HG03159 (cell line): ENCODE data around the gene KDM4B.

ENCODE experiments used
- ATAC-seq: cut with Tn5 transposase; IDR thresholded peaks from one replicate; pipeline ENCODE4 v1.9.1; 2021; ENCODE audit warnings: mild to moderate bottlenecking, moderate library complexity; ENCODE audit not compliant: unreplicated experiment

The KDM4B gene

DNA sequence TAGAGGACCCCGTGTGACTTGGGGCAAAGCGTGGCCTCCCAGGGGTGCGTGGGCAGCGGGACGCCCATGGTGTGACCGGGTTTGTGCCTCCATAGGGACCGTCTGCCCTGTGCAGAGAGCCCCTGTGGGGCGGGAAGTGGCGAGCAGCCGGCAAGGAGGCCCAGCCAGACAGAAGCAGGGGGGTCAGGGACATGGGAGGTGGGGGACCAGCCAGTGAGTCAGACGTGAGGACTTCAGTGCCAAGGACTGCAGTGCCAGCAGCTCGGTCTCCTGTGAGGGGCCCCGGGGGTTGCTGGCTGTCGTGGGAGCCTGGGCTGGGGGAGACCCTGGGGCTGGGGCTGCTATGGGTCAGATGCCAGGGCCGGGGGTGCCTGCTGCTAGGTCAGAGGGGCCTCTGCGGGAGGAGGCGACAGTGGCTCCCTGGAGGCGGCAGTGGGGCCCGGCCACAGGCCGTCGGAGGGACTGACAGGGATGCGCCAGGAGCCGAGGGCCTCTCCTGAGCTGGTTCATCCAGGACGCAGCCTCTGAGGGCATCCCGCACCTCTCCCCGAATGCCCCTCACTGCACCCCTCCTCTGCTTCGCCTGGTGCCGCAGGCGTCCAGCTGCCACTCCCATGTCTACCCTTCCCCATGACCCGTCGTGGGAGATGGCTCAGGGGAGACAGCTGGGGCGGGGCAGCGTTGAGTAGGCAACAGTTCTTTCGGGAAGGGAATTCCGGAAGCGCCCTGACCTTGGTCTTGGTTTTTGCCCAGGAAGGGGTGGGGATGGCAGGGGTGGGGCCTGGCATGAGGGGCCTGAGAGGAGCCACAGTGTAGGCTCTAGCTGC lies 80.0 kb downstream of the KDM4B start:
- ATAC-seq, result no peak

- ATAC-seq, result no peak
Measured at GRCh38 chr19:5049561-5049960, 80.6 kb downstream of the KDM4B start.

DNA sequence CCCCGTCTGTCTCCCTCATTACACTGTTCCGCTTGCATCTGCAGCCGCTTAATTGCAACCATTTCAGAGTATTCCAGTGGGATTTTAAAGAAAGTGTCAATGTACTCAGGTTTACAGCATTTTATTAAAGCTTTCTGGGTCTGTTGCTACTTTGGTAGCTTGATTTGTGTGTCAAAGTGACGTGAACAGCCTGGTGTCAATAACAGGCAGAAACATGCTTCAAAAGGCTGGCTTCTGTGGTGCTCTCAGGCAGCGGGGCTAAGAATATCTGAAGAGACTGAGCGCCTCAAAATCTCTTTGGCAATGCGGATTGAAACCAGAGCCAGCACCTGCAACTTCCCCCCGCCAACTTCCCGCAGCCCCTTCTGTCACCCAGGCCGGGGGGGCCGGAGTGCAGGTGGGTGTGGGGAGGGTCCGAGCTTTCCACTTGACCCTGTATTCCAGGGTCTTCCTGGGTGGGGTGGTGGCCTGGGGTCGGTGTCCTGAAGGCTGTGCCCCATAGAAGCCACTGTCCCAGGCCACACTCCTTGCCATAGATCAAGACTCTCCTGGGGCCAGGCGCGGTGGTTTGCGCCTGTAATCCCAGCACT lies 81.2 kb downstream of the KDM4B start:
- no peak for ATAC-seq

DNA sequence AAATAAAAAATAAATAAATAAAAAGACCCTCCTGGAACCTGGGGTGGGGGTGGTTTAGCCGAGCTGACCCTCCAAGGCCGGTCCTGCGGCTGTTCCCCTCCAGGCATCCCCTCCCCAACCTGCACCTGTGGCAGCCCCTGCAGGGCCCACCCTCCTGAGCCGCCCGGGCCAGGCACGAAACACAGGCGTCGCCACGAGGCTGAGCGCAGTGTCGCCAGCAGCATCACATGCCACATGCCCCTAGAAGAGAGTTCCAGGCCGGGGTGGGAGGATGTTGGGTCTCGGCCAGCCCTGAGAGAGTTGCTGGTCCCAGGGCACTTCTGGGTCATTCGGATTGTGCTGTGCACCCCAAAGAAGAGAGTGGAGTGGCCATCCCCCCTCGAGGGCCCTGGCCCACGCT lies 82.0 kb downstream of the KDM4B start:
- no peak for ATAC-seq

DNA sequence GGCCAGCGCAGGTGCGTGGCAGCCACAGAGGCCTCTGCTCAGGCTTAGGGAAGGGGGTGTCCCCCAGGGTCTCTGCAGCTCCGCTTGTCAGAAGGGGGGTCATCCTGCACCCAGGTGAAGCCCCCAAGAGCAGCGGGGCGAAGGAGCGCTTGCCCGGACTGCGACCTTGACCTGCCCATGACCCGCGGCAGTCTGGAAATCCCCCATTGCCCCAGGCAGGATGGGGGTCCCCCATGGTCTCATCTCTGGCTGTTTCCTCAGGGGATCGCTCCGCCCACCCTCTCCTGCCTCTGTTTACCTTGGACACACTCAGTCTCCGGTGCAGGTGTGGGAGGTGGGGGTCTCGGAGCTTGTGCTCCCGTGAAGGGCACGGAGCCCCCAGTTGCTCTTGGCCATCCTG lies 82.7 kb downstream of the KDM4B start:
- ATAC-seq, result no peak

DNA sequence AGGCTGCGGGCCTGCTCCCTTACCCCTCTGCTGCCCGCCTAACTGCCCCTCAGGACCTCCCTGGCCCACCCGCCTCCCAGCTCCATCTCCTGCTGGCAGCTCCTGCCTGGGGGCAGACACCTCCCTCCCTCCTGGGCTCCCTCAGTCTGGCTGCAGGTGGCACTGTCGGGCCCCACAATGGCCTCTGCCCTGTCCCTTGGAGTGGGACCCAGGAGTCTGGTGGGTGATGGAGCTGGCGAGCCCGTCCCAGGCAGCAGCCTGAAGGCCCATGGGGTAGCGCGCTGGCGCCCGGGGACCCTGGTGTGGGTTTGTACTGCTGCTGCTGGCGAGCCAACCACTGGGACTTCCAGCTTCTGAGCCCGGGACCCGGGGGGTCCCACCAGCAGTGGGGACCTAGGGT lies 83.6 kb downstream of the KDM4B start:
- no peak for ATAC-seq

DNA sequence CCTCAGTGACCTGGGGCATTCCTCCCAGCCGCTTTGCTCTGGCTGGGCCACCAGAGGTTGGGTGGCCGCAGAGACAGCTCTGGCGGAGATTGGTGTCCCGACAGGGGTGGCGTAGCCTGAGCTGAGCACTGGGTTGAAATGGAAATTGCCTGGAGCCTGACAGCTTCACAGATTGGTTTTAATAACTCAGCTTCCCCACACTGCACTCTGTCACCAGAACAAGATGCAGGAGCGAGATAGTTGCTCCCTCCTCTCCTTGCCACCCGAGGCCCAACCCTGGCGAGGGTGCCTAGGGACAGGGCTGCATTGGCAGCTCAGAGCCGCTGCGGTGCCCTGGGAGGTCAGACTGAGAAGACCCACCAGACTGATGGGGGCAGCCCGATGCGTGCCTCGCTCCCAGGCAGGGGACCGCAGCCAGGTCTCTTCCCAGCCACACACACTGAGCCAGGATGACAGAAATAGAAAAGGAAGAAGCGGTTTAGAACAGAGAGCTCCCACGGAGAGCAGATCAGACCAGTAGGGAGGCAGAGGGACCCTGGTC lies 84.1 kb downstream of the KDM4B start:
- ATAC-seq, result no peak

- ATAC-seq, result no peak
Measured at GRCh38 chr19:5053661-5054060, 84.7 kb downstream of the KDM4B start.

DNA sequence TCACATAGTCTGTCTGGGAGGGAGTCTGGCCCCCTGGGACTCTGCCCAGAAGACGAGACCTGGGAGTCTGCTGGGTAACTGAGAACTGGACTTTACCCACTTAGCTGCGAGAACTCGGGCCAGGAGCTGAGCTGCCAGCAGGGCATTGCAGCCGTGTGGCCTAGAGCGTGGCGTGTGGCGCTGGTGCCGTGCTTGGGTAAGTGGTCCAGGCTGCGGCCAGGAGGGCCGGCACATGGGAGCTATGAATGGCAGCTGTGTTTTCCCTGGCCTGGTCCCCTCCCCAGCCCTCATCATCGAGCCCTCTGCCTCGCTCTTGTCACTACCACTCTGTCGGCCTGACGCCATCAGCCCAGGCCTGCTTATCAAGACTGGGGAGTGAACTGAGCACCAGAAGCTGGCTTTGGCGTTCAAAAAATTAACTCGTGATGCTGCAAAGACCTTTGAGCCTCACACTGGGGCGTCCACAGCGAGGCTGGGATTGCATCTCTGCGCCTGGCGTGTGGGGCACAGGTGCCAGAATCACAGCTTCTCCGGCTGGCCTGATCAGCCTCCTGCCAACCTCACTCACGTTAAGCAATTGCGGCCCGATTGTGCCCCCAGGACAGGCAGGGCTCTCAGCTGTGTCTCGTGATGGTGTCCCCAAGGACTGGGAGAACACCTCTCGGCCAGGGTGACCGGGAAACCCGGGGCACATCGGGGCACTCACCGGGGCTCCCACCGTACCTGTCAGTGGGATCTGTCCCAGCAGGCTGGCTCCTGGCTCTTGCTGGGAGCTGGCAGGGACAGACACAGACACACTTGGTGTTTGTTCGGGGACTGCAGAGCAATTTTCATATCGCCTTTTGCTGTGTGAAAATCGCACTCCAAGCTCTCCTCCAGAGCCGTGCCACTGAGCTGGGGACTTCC lies 85.9 kb downstream of the KDM4B start:
- ATAC-seq, result no peak

- ATAC-seq, result no peak
Measured at GRCh38 chr19:5055457-5055776, 86.5 kb downstream of the KDM4B start.

- no peak for ATAC-seq
Measured at GRCh38 chr19:5057860-5058259, 88.9 kb downstream of the KDM4B start.

GRCh38 chr19:5058521-5059212 lies 89.8 kb downstream of the KDM4B start:
- ATAC-seq, result no peak

DNA sequence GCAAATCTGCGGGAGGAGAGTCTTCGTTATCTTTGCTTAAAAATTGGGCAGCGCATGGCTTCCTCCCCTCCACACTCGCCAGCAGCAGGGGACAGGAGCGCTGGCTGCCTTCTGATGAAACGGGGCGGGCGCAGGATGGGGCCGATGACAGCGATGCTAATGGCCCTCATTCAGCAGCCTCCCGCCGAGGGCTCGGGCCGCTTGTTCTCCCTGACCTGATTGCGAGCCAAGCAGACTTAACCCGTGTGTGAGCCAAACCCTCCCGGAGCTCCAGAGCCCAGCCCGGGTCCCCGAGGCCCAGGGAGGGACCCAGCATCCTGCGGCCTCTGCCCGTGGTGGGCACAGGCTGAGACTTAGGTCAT lies 90.3 kb downstream of the KDM4B start:
- no peak for ATAC-seq

- ATAC-seq, result no peak
Measured at GRCh38 chr19:5059793-5060192, 90.9 kb downstream of the KDM4B start.

DNA sequence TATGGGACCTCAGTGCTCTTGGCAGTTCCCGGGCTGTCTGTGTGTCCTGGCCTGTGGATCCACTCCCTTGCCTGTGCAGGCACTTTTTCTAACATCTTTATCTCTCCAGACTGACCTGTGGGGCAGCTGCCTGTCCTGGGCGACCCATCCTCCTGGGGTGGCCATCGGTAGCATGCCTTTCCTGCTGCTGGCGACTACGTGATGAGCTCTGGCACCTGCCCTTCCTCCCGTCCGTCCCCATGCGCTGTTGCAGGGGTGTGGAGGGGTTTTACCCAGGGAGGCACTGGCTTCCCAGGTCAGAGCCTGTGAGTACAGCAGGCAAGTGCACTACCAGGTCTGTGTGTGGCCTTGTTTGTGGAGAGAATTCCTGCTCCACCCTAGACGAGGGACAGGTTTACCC lies 93.3 kb downstream of the KDM4B start:
- ATAC-seq, result no peak

- ATAC-seq, result no peak
Measured at GRCh38 chr19:5062799-5063198, 93.9 kb downstream of the KDM4B start.

- ATAC-seq, result no peak
Measured at GRCh38 chr19:5063873-5064645, 95.1 kb downstream of the KDM4B start.

DNA sequence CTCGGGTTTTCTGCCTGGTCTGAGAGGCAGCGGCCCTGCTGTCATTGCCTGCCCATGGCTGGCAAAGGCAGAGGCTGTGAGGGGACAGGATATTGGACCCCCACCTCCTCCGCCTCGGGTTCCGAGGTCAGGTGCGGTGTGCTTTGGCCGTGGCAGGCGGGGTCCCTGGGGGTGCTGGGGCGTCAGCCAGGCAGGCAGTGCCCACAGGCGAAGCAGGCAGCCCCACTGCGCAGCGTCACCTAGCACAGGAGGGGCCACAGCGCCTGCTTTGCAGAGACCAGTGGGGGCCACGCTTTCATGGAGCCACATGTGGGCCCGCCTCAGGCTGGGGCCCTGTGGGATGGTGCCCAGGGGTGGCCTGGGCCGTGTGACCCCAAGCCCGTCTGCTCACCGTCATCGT lies 96.0 kb downstream of the KDM4B start:
- no peak for ATAC-seq

- no peak for ATAC-seq
Measured at GRCh38 chr19:5065663-5066093, 96.8 kb downstream of the KDM4B start.

DNA sequence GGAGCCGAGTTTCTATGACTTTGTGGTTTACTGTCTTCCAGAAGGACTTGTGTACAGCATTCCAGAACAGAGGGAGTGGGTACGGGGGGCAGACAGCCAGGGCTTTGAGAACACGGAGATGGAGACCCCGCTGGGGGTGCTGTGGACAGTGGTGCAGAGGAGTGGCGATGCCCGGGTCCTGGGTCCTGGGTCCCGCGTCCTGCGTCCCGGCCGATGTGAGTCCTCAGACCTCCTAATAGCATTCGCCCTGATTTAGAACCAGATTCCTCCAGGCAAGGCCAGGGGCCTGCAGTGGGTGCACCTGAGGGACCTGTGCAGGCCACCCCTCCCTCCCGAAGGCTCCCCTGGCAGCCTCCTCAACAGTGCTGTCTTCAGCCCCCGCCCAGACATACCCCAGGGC lies 97.9 kb downstream of the KDM4B start:
- ATAC-seq, result no peak
